ENCODE results near the gene CD200.

DNA sequence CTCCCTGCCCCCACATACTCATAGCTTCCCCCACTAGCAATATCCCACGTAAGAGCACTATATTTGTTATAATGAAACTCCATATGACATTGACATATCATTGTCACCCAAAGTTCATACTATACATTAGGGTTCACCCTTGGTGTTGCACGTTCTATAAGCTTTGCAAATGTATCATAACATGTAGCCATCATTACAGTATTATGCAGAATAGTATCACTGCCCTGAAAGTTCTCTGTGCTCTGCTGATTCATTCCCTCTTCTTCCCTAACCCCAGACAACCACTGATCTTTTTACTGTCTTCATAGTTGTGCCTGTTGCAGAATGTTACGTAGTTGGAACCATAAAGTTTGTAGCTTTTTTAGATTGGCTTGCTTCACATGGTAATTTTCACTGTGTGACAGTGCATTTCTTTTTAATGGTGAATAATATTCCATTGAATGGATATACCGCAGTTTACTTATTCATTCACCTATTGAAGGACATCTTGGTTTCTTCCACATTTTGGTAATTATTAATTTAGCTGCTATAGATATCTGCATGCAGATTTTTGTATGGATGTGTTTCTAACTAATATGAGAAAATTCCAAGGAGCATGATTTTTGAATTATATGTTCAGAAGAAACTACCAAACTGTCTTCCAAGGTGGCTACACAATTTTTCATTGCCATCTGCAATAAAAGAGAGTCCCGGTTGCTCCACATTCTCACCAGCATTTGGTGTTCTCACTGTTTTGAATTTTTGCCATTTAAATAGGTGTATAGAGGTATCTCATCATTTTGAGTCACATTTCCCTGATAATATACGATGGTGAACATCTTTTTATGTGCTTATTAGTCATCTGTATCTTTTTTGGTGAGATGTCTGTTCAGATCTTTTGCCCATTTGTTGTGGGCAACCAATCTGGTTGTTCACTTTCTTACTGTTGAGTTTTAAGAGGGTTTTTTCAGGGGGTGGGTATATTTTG lies 59.7 kb downstream of the CD200 start:
- TF ChIP-seq GATA2 (IDR thresholded peaks at IDR 0.05; ENCODE audit: low read depth, low read length): no peak
- TF ChIP-seq GATA3 (IDR thresholded peaks at IDR 0.05; ENCODE audit: low read depth, low read length): no peak
